Skeletal muscle tissue (tissue), 4 donors: Measurements from ENCODE around the gene DDRGK1. TPM values are rescaled to one million over a fixed set of nuclear protein-coding genes. Genes with fewer than 3 reads are reported as not detected.

Source experiments
- H3K27ac ChIP-seq: one replicate; pipeline ENCODE4 v1.7.0; 2013; ENCODE audit warnings: mild to moderate bottlenecking, low read depth, low read length, inconsistent platforms
- H3K27me3 ChIP-seq, 3 donors: one replicate each; pipeline ENCODE4 v1.7.0; 2013; ENCODE audit warnings: low read length in 3 of 3; ENCODE audit not compliant: control insufficient read depth in 3 of 3, insufficient read depth in 3 of 3
- H3K36me3 ChIP-seq, 3 donors: one replicate each; pipeline ENCODE4 v1.7.0; 2013; ENCODE audit warnings: low read length in 3 of 3; ENCODE audit not compliant: control insufficient read depth in 3 of 3, insufficient read depth in 3 of 3
- H3K4me1 ChIP-seq, 3 donors: one replicate each; pipeline ENCODE4 v1.7.0; 2013; ENCODE audit warnings: low read length in 3 of 3, mild to moderate bottlenecking in 3 of 3; ENCODE audit not compliant: control insufficient read depth in 3 of 3, insufficient read depth in 3 of 3
- H3K4me3 ChIP-seq, 3 donors: one replicate each; pipeline ENCODE4 v1.7.0; 2013; ENCODE audit warnings: low read length in 3 of 3
- H3K9ac ChIP-seq, 3 donors: one replicate each; pipeline ENCODE4 v1.7.0; 2013; ENCODE audit warnings: low read length in 3 of 3, mild to moderate bottlenecking in 3 of 3, moderate library complexity in 2 of 3, low read depth in 1 of 3
- H3K9me3 ChIP-seq, 3 donors: one replicate each; pipeline ENCODE4 v1.7.0; 2013; ENCODE audit warnings: low read length in 3 of 3; ENCODE audit not compliant: control insufficient read depth in 3 of 3
- total RNA-seq: library from RNA; depleted of rRNA; stranded (reverse); fragments of >200 nt; gene quantifications from one replicate; pipeline ENCODE4 v1.2.3, GENCODE V29; 2014
- donor health status: Osteomylitis.

DDRGK1 gene
- total RNA-seq, 1 donor from 2014 or later: 20.4 TPM

DNA sequence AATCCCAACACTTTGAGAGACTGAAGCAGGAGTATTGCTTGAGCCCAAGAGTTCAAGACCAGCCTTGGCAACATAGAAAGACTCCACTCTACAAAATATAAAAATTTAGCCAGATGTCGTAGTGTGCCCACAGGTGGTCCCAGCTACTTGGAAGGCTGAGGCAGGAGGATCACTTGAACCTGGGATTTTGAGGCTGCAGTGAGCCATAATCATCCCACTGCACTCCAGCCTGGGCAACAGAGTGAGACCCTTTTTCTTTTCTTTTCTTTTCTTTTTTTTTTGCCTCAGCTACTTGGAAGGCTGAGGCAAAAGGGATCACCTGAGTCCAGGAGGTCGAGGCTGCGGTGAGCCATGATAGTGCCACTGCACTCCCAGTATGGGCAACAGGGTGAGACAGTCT lies 62.7 kb downstream of the DDRGK1 start:
- Histone ChIP-seq H3K9me3 (no peaks in the 10 kb centered on the region), H3K4me3 (no peak overlapping the region), H3K4me1 (peaks cover 4 to 8% (median 4%) of the 10 kb centered on the region in 3 donors), H3K27ac (no peak overlapping the region), H3K27me3 (no peaks in the 10 kb centered on the region), H3K9ac (no peak overlapping the region), H3K36me3 (no peaks in the 10 kb centered on the region)

Other genes with a start within 250 kb of the DDRGK1 start
- gene GNRH2, start 161.1 kb downstream of the DDRGK1 start, total RNA-seq: not detected
- gene MRPS26, start 158.6 kb downstream of the DDRGK1 start, total RNA-seq: 25.6 TPM
- gene OXT, start 133.1 kb downstream of the DDRGK1 start, total RNA-seq: not detected
- gene AVP, start 120.0 kb downstream of the DDRGK1 start, total RNA-seq: not detected
- gene FASTKD5, start 44.8 kb downstream of the DDRGK1 start, total RNA-seq: 12.5 TPM
- gene UBOX5, start 44.8 kb downstream of the DDRGK1 start, total RNA-seq: 3.1 TPM
- gene LZTS3, start 31.1 kb downstream of the DDRGK1 start, total RNA-seq: 1.6 TPM
- gene ITPA, start 4.8 kb upstream of the DDRGK1 start, total RNA-seq: 42.8 TPM
- under 0.01 TPM for gene SLC4A11, start 34.5 kb upstream of the DDRGK1 start, total RNA-seq
- gene DNAAF9, start 203.0 kb upstream of the DDRGK1 start, total RNA-seq: 13.6 TPM